Stomach smooth muscle (tissue), 2 donors: ENCODE results near the gene OSGIN1.
A peak's percentile ranks its signal among the peaks of the same experiment; 100 is the strongest.
"Not testable (repeated sequence)": the region's sequence is repeated elsewhere in the genome, so short reads cannot be mapped to it uniquely, and the experiment has no call there.

Experiments
- H3K27ac ChIP-seq: one replicate; pipeline ENCODE4 v1.7.0; 2013; ENCODE audit warnings: mild to moderate bottlenecking, low read length, inconsistent platforms
- H3K27me3 ChIP-seq, 2 donors: one replicate each; pipeline ENCODE4 v1.7.0; 2013; ENCODE audit warnings: low read length in 2 of 2; ENCODE audit not compliant: insufficient read depth in 2 of 2, control insufficient read depth in 1 of 2
- H3K36me3 ChIP-seq, 2 donors: one replicate each; pipeline ENCODE4 v1.7.0; 2013; ENCODE audit warnings: low read length in 2 of 2; ENCODE audit not compliant: control insufficient read depth in 2 of 2, insufficient read depth in 2 of 2
- H3K4me1 ChIP-seq: one replicate; pipeline ENCODE4 v1.7.0; 2013; ENCODE audit warnings: low read length; ENCODE audit not compliant: control insufficient read depth, insufficient read depth
- H3K4me3 ChIP-seq, 2 donors: one replicate each; pipeline ENCODE4 v1.7.0; 2013; ENCODE audit warnings: low read length in 2 of 2
- H3K9ac ChIP-seq, 2 donors: one replicate each; pipeline ENCODE4 v1.7.0; 2013; ENCODE audit warnings: low read length in 2 of 2, mild to moderate bottlenecking in 1 of 2
- H3K9me3 ChIP-seq, 2 donors: one replicate each; pipeline ENCODE4 v1.7.0; 2013; ENCODE audit warnings: low read length in 2 of 2; ENCODE audit not compliant: control insufficient read depth in 2 of 2
- donor health status: healthy.
- donor health status: Pancreatic carcinoma.

OSGIN1 gene

GRCh38 chr16:83943516-83944050, 9.5 kb upstream of the OSGIN1 start:
- Histone ChIP-seq H3K9ac (no peak overlapping the region), H3K27me3 (no peaks in the 10 kb centered on the region), H3K4me3 (no peak overlapping the region), H3K9me3 (no peaks in the 10 kb centered on the region), H3K4me1 (no peaks in the 10 kb centered on the region), H3K27ac (no peak overlapping the region), H3K36me3 (no peaks in the 10 kb centered on the region)

- Histone ChIP-seq H3K9ac (no peak overlapping the region), H3K27me3 (no peaks in the 10 kb centered on the region), H3K36me3 (no peaks in the 10 kb centered on the region), H3K4me3 (no peak overlapping the region), H3K27ac (no peak overlapping the region), H3K4me1 (no peaks in the 10 kb centered on the region), H3K9me3 (no peaks in the 10 kb centered on the region)
Observed at GRCh38 chr16:83945587-83945986, 7.5 kb upstream of the OSGIN1 start.

GRCh38 chr16:83946154-83946780, 6.8 kb upstream of the OSGIN1 start:
- H3K4me1 ChIP-seq: no peaks in the 10 kb centered on the region
- H3K36me3 ChIP-seq: no peaks in the 10 kb centered on the region
- H3K4me3 ChIP-seq: no peak overlapping the region
- no peaks in the 10 kb centered on the region for H3K9me3 ChIP-seq
- no peak overlapping the region for H3K27ac ChIP-seq
- H3K9ac ChIP-seq: no peak overlapping the region
- H3K27me3 ChIP-seq: no peaks in the 10 kb centered on the region

- no peak overlapping the region for H3K27ac ChIP-seq
- no peaks in the 10 kb centered on the region for H3K9me3 ChIP-seq
- no peak overlapping the region for H3K9ac ChIP-seq
- H3K4me3 ChIP-seq: no peak overlapping the region
- no peaks in the 10 kb centered on the region for H3K4me1 ChIP-seq
- no peaks in the 10 kb centered on the region for H3K36me3 ChIP-seq
- no peaks in the 10 kb centered on the region for H3K27me3 ChIP-seq
Observed at GRCh38 chr16:83946781-83947566, 6.1 kb upstream of the OSGIN1 start.

- Histone ChIP-seq H3K27me3 (no peaks in the 10 kb centered on the region), H3K9me3 (no peaks in the 10 kb centered on the region)
Observed at GRCh38 chr16:83947642-83948234, 5.3 kb upstream of the OSGIN1 start.

GRCh38 chr16:83948914-83949723, 3.9 kb upstream of the OSGIN1 start:
- H3K4me3 ChIP-seq: no peak overlapping the region
- no peak overlapping the region for H3K27ac ChIP-seq

More at GRCh38 chr16:83947642-83948234, 5.3 kb upstream of the OSGIN1 start:
- Histone ChIP-seq H3K9ac (no peak overlapping the region), H3K4me1 (peaks cover 4% of the 10 kb centered on the region), H3K36me3 (no peaks in the 10 kb centered on the region), H3K4me3 (no peak overlapping the region), H3K27ac (no peak overlapping the region)

GRCh38 chr16:83949724-83950001, 3.4 kb upstream of the OSGIN1 start:
- H3K4me3 ChIP-seq: no peak overlapping the region
- H3K27me3 ChIP-seq: no peaks in the 10 kb centered on the region
- peaks cover 20% of the 10 kb centered on the region for H3K4me1 ChIP-seq
- no peaks in the 10 kb centered on the region for H3K36me3 ChIP-seq
- H3K9ac ChIP-seq: no peak overlapping the region
- H3K27ac ChIP-seq: no peak overlapping the region
- H3K9me3 ChIP-seq: no peaks in the 10 kb centered on the region

More at GRCh38 chr16:83948914-83949723, 3.9 kb upstream of the OSGIN1 start:
- Histone ChIP-seq H3K9me3 (no peaks in the 10 kb centered on the region), H3K36me3 (no peaks in the 10 kb centered on the region), H3K9ac (no peak overlapping the region), H3K27me3 (no peaks in the 10 kb centered on the region), H3K4me1 (peaks cover 18% of the 10 kb centered on the region)

GRCh38 chr16:83950862-83951399, 2.1 kb upstream of the OSGIN1 start:
- not testable (repeated sequence) for H3K4me3 ChIP-seq, H3K27ac ChIP-seq, H3K9ac ChIP-seq, H3K27me3 ChIP-seq, H3K36me3 ChIP-seq, H3K9me3 ChIP-seq
- peaks cover 27% of the 10 kb centered on the region for H3K4me1 ChIP-seq

GRCh38 chr16:83951544-83951943, 1.5 kb upstream of the OSGIN1 start:
- no peak overlapping the region for H3K27ac ChIP-seq
- no peaks in the 10 kb centered on the region for H3K9me3 ChIP-seq
- peaks cover 27% of the 10 kb centered on the region for H3K4me1 ChIP-seq
- no peaks in the 10 kb centered on the region for H3K27me3 ChIP-seq
- no peak overlapping the region for H3K4me3 ChIP-seq
- H3K36me3 ChIP-seq: no peaks in the 10 kb centered on the region
- H3K9ac ChIP-seq: no peak overlapping the region

- H3K9me3 ChIP-seq: no peaks in the 10 kb centered on the region
- no peaks in the 10 kb centered on the region for H3K27me3 ChIP-seq
- peak overlapping the region; percentile 86 to 88 for H3K4me3 ChIP-seq
- H3K9ac ChIP-seq: peak overlapping the region; percentile 29 to 80
- peaks cover 27% of the 10 kb centered on the region for H3K4me1 ChIP-seq
- no peaks in the 10 kb centered on the region for H3K36me3 ChIP-seq
- peak overlapping the region; percentile 84 for H3K27ac ChIP-seq
Observed at GRCh38 chr16:83952587-83952939, 477 bp upstream of the OSGIN1 start.
